ENCODE results near the gene SEC62. TPM values are rescaled to one million over a fixed set of nuclear protein-coding genes. Genes with fewer than 3 reads are reported as not detected.

SEC62 gene
- 20.5 TPM for total RNA-seq

GRCh38 chr3:169966428-169966950, at the start of gene SEC62:
TSS of gene SEC62 (plus strand) at chr3:169966807. CDS start at chr3:169966823, 16 bp downstream.
- Histone ChIP-seq H3K4me3 (peak within 1 kb of the TSS; percentile 79 to 89), H3K27ac (peak within 1 kb of the TSS; percentile 86 to 93), H3K4me1 (peaks cover 4 to 12% of the 10 kb centered on the region in 2 donors), H3K9me3 (no peaks in the 10 kb centered on the region), H3K36me3 (no peaks in the 10 kb centered on the region), H3K27me3 (no peaks in the 10 kb centered on the region)
- DNase-seq (ENCODE audit: low spot score in 2 of 2) = peak; percentile 73 to 96
- intact Hi-C loops (cut with DNase I) = loop anchor here (1.0 to 10.0 kb wide), 6 partner anchors 104 to 1872 kb away; partner anchors contain the start of genes GOLIM4, MYNN, PHC3 and PRKCI
- peak in 2 of 3 experiments; percentile 33 to 38 for TF ChIP-seq CTCF (IDR thresholded peaks at IDR 0.05)

GRCh38 chr3:169923189-169923588, 43.4 kb upstream of the SEC62 start:
- no peaks in the 10 kb centered on the region for H3K27me3 ChIP-seq
- no peak overlapping the region for H3K27ac ChIP-seq
- DNase-seq (ENCODE audit: low spot score in 2 of 2) = no peak
- intact Hi-C loops (cut with DNase I) = no loop called here
- H3K4me3 ChIP-seq = no peak overlapping the region
- no peaks in the 10 kb centered on the region for H3K4me1 ChIP-seq
- no peak for TF ChIP-seq CTCF (IDR thresholded peaks at IDR 0.05)
- H3K9me3 ChIP-seq = no peaks in the 10 kb centered on the region
- no peaks in the 10 kb centered on the region for H3K36me3 ChIP-seq

- intact Hi-C loops (cut with DNase I) = no loop called here
- Histone ChIP-seq H3K27ac (no peak overlapping the region), H3K36me3 (no peaks in the 10 kb centered on the region), H3K27me3 (no peaks in the 10 kb centered on the region), H3K4me1 (no peaks in the 10 kb centered on the region), H3K4me3 (no peak overlapping the region), H3K9me3 (no peaks in the 10 kb centered on the region)
- no peak for DNase-seq (ENCODE audit: low spot score in 2 of 2)
- no peak for TF ChIP-seq CTCF (IDR thresholded peaks at IDR 0.05)
These were observed 42.8 kb upstream of the SEC62 start for GRCh38 chr3:169923831-169924230.

GRCh38 chr3:169929830-169930519, 36.6 kb upstream of the SEC62 start:
- Histone ChIP-seq H3K27ac (no peak overlapping the region), H3K36me3 (no peaks in the 10 kb centered on the region), H3K27me3 (no peaks in the 10 kb centered on the region), H3K4me3 (no peak overlapping the region), H3K4me1 (no peaks in the 10 kb centered on the region), H3K9me3 (no peaks in the 10 kb centered on the region)
- DNase-seq (ENCODE audit: low spot score in 2 of 2) = no peak
- no peak for TF ChIP-seq CTCF (IDR thresholded peaks at IDR 0.05)
- intact Hi-C loops (cut with DNase I) = no loop called here

- no peaks in the 10 kb centered on the region for H3K9me3 ChIP-seq
- H3K36me3 ChIP-seq = no peaks in the 10 kb centered on the region
- no peak for DNase-seq (ENCODE audit: low spot score in 2 of 2)
- no peak overlapping the region for H3K4me3 ChIP-seq
- H3K27me3 ChIP-seq = no peaks in the 10 kb centered on the region
- intact Hi-C loops (cut with DNase I) = no loop called here
- no peak for TF ChIP-seq CTCF (IDR thresholded peaks at IDR 0.05)
- H3K27ac ChIP-seq = no peak overlapping the region
- no peaks in the 10 kb centered on the region for H3K4me1 ChIP-seq
These were observed 35.8 kb upstream of the SEC62 start for GRCh38 chr3:169930843-169931242.

All from ascending aorta (tissue), 2 donors.